Measurements from ENCODE around the gene RPL29.

RPL29 gene

DNA sequence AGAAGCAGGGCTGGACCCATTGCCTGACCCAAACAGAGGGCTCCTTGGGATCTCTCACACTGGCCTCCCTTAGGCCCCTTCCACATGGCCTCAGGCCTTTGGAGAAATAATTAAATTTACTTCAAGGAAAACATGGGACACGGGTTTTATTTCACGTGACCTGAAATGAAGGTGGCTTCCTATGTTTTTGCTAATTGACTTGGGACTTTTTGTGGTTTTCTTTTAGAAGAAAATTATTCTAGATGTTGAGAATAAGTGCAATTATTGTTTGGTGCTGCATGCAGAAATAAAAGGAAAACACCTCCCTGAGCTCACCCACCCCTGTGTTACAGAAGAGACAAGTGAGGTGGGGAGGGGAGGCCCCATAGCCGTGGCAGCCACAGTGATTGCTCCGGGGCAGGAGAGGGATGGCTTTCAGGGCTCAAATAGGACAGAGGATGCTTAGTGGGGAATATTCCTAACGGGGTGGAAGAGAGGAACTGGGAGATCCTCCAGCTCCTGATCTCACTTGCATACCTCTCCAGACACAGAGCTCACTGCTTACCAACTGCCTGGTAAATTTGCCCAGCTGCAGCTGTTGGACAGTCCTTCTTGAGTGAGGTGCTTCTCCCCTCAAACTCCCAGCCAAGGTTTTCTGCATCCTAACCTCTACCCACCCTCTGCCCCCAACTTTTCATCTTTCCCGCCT lies 29.2 kb upstream of the RPL29 start:
- TF ChIP-seq, protein P1, sequence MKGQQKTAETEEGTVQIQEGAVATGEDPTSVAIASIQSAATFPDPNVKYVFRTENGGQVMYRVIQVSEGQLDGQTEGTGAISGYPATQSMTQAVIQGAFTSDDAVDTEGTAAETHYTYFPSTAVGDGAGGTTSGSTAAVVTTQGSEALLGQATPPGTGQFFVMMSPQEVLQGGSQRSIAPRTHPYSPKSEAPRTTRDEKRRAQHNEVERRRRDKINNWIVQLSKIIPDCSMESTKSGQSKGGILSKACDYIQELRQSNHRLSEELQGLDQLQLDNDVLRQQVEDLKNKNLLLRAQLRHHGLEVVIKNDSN (IDR thresholded peaks at IDR 0.05) = no peak
- TF ChIP-seq EGR1 (IDR thresholded peaks at IDR 0.05) = no peak
- TF ChIP-seq, protein P2, sequence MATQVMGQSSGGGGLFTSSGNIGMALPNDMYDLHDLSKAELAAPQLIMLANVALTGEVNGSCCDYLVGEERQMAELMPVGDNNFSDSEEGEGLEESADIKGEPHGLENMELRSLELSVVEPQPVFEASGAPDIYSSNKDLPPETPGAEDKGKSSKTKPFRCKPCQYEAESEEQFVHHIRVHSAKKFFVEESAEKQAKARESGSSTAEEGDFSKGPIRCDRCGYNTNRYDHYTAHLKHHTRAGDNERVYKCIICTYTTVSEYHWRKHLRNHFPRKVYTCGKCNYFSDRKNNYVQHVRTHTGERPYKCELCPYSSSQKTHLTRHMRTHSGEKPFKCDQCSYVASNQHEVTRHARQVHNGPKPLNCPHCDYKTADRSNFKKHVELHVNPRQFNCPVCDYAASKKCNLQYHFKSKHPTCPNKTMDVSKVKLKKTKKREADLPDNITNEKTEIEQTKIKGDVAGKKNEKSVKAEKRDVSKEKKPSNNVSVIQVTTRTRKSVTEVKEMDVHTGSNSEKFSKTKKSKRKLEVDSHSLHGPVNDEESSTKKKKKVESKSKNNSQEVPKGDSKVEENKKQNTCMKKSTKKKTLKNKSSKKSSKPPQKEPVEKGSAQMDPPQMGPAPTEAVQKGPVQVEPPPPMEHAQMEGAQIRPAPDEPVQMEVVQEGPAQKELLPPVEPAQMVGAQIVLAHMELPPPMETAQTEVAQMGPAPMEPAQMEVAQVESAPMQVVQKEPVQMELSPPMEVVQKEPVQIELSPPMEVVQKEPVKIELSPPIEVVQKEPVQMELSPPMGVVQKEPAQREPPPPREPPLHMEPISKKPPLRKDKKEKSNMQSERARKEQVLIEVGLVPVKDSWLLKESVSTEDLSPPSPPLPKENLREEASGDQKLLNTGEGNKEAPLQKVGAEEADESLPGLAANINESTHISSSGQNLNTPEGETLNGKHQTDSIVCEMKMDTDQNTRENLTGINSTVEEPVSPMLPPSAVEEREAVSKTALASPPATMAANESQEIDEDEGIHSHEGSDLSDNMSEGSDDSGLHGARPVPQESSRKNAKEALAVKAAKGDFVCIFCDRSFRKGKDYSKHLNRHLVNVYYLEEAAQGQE (IDR thresholded peaks at IDR 0.05; ENCODE audit: low read depth) = no peak
- no peak for TF ChIP-seq ZBTB7A (IDR thresholded peaks at IDR 0.05; ENCODE audit: low read depth)
- TF ChIP-seq TAF1 (IDR thresholded peaks at IDR 0.05; ENCODE audit: low read depth) = no peak
- TF ChIP-seq CREB1 (IDR thresholded peaks at IDR 0.05; ENCODE audit: low read depth) = no peak
- no peak for TF ChIP-seq CEBPB (IDR thresholded peaks at IDR 0.05)
- no peak for TF ChIP-seq EP300 (IDR thresholded peaks at IDR 0.05; ENCODE audit: borderline replicate concordance)
- no peak for TF ChIP-seq RAD21 (IDR thresholded peaks at IDR 0.05; ENCODE audit: low read depth)
- TF ChIP-seq YY1 (IDR thresholded peaks at IDR 0.05; ENCODE audit: low read depth) = no peak
- TF ChIP-seq, protein P3, sequence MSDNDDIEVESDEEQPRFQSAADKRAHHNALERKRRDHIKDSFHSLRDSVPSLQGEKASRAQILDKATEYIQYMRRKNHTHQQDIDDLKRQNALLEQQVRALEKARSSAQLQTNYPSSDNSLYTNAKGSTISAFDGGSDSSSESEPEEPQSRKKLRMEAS (IDR thresholded peaks at IDR 0.05) = no peak
- no peak for TF ChIP-seq TCF12 (IDR thresholded peaks at IDR 0.05; ENCODE audit: low read depth)
- TF ChIP-seq NFIC (IDR thresholded peaks at IDR 0.05) = no peak
- TF ChIP-seq FOXM1 (IDR thresholded peaks at IDR 0.05; ENCODE audit: borderline replicate concordance, low read depth) = no peak
- TF ChIP-seq TEAD4 (IDR thresholded peaks at IDR 0.05) = no peak

DNA sequence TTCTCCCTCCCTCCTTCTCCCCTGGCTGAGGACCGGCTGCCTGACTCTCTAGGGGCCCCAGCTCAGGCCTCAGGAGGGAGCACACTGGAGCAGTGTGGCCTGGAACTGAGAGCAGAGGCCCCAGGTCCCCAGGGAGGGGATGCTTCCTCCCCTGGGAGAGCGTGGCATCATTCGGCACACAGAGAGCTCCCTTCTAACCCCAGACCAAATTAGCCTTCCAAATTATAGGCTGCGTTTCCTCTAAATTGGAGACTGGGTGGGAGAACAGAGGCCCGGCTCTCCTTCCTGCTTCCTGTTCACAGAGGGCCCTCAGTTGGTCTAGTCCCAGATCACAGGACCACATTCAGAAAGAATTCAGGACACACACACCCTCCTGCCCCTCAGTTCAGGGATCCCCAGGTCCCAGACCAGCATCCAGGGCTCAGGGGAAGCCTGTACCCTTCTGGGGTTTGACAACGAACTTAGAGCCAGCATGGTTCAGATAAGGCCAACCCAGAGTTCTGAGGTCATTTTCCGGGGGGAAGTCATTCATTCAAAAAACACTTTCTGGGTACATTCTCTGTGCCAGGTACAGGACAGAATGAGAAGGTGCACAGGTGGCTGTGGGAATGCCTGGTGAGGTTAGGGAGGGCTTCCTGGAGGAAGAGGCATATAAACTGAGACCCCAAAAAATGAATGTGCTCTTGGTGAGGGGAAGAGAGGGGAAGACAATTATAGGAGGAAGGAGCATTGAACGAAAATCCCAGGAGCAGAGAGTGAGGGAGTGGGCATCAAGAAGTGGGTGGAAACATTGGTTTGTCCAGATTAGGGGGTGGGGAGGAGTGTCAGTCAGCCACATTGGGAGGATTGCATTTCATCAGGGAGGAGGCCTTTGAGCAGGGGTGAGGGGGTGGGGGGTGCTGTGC lies 28.4 kb upstream of the RPL29 start:
- TF ChIP-seq, protein P3 (IDR thresholded peaks at IDR 0.05) = no peak
- TF ChIP-seq TAF1 (IDR thresholded peaks at IDR 0.05; ENCODE audit: low read depth) (no peak), EP300 (IDR thresholded peaks at IDR 0.05; ENCODE audit: borderline replicate concordance) (no peak), EGR1 (IDR thresholded peaks at IDR 0.05) (no peak), FOXM1 (IDR thresholded peaks at IDR 0.05; ENCODE audit: borderline replicate concordance, low read depth) (no peak), RAD21 (IDR thresholded peaks at IDR 0.05; ENCODE audit: low read depth) (no peak), TCF12 (IDR thresholded peaks at IDR 0.05; ENCODE audit: low read depth) (no peak), CEBPB (IDR thresholded peaks at IDR 0.05) (no peak)

DNA sequence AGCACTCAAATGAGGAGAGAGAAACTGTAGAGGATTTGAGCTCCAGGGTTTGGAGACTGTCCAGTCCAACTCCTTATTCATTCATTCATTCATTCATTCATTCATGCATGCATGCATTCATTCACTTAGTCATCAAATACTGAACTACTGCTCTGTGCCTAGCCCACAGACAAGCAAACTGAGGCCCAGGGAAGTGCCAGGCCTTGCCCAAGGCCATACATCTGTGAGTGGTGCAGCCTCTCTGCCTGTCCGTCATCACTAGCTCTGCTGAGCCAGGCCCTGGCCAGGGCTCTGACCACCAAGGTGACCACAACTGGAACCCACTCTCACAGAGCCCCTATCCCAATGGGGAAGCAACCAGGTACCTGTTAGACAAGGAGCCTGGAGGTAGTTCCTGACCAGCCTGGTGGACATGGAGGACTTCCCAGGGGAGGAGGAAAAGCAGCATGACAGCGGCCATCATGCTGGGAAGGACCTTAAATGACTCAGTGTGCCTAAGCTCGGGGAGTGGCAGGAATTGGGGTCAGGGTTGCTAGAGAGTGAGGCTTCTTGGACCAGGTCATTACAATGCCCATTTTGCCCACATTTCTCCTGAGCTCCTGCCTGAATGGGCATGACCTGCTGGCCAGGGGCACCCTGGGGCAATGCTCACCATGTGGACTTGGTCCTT lies 27.5 kb upstream of the RPL29 start:
- TF ChIP-seq EGR1 (IDR thresholded peaks at IDR 0.05) = no peak
- TF ChIP-seq TCF12 (IDR thresholded peaks at IDR 0.05; ENCODE audit: low read depth) = no peak
- TF ChIP-seq, protein P1 (IDR thresholded peaks at IDR 0.05) = no peak
- no peak for TF ChIP-seq EP300 (IDR thresholded peaks at IDR 0.05; ENCODE audit: borderline replicate concordance)
- no peak for TF ChIP-seq TAF1 (IDR thresholded peaks at IDR 0.05; ENCODE audit: low read depth)
- TF ChIP-seq, protein P3 (IDR thresholded peaks at IDR 0.05) = no peak
- no peak for TF ChIP-seq RAD21 (IDR thresholded peaks at IDR 0.05; ENCODE audit: low read depth)
- TF ChIP-seq YY1 (IDR thresholded peaks at IDR 0.05; ENCODE audit: low read depth) = no peak
- TF ChIP-seq CREB1 (IDR thresholded peaks at IDR 0.05; ENCODE audit: low read depth) = no peak
- no peak for TF ChIP-seq FOXM1 (IDR thresholded peaks at IDR 0.05; ENCODE audit: borderline replicate concordance, low read depth)
- no peak for TF ChIP-seq CEBPB (IDR thresholded peaks at IDR 0.05)
- no peak for TF ChIP-seq TEAD4 (IDR thresholded peaks at IDR 0.05)
- TF ChIP-seq, protein P2 (IDR thresholded peaks at IDR 0.05; ENCODE audit: low read depth) = no peak
- TF ChIP-seq NFIC (IDR thresholded peaks at IDR 0.05) = no peak
- no peak for TF ChIP-seq ZBTB7A (IDR thresholded peaks at IDR 0.05; ENCODE audit: low read depth)

DNA sequence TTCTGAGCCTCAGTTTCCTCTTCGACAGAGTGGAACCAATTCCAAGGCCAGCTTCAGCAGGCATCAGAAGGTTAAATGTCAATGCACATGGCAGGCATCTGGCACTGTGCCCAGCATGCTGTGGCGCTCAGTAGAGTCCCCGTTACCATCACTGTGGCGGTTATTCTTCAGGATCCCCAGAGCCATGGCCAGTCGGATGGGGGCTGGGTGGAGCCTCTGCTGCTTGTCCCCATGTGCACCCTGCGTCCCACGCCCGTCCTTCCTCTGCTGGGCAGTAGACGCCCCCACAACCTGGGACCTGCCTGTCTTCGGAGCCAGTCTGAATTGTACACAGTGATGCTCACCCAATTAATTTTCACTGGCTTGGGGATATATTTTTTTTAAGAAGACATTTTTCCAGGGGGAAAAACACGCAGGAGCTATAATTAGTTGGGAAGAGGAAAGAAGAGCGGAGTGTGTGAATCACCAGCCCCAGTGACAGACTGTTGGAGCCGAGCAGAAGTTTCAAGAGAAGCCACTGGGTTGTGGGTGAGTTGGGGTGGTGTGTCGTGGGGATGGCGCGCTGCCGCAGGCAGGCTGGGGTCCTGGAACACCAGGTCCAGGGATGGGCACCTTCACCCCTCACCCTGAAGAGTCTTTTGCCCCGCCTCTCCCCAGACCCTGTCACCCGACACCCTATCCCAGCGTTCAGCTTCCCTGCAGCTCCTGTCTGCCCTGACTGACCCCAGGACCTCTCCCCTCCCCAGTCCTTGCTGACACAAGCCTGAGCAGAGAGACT lies 26.8 kb upstream of the RPL29 start:
- 0 out of 2 replicates have a peak, but pooled peaks have one; percentile 37 for TF ChIP-seq NFIC (IDR thresholded peaks at IDR 0.05)
- TF ChIP-seq, protein P2 (IDR thresholded peaks at IDR 0.05; ENCODE audit: low read depth) = no peak
